ENCODE measurements around the gene NSF.
"Not testable (repeated sequence)": the region's sequence is repeated elsewhere in the genome, so short reads cannot be mapped to it uniquely, and the experiment has no call there.

DNA sequence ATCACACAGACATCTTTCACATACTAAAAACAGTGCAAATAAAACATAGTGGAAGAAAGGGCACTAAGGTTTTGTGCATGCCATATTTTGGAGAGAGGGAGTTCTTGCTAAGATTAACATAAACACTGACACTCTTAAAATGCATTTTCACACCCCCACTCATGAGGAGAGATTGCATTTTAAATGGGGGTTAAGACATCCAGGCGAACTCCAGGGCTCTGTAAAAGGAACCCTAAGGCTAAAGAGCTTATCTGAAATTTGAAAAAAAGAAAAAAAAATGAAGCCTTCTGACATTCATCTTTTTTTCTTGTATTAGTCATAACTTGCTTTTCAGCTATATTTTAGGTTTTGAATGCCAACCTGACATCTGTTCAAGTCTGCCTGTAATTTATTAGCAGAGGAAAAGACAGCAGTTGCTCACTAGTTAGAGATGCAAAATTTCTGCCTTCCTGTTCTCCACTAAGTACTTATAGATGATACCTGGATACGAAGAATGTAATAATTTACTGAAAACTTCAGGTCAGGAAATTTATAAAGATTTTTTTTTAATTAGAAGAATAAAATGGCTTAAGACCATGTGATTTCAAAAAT is 57.3 kb downstream of the NSF start:
- not testable (repeated sequence) for TF ChIP-seq CTCF, EZH2phosphoT487 (IDR thresholded peaks at IDR 0.05)

All from neural progenitor cell (in vitro differentiated cells).